ENCODE measurements around the gene SORL1. TPM values are rescaled to one million over a fixed set of nuclear protein-coding genes. Genes with fewer than 3 reads are reported as not detected.

SORL1 gene
- total and polyA plus RNA-seq, 2 of the 8 experiments (the other 6 are each of a cell fraction or from before 2014, with no cell fraction given), result 38.1 to 65.5 TPM

DNA sequence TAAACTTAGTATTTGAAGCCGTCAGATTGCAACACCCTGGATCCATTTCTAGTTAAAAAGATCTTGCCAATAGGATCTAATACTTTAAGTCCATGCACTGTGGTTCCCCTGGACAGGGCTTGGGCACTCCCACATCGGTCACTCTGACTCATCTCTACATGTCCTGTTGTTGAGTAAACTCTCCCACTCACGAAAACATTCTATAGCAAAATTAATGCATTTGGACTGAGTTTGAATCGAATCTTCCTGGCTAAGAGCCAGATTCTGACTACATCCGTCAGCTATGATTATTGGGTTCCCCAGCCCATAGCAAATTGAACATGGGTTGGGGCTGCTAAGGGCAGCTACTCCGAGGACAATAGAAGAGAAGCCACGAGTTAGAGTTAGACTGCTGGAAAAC is 182.8 kb downstream of the SORL1 start (continued):
- TF ChIP-seq EP300 (IDR thresholded peaks at IDR 0.05; ENCODE audit: borderline replicate concordance in 1 of 2, low read depth in 2 of 2, low read length in 2 of 2) (no peak), SP2 (IDR thresholded peaks at IDR 0.05; ENCODE audit: low read length) (no peak), NRF1 (IDR thresholded peaks at IDR 0.05; ENCODE audit: low read depth, low read length) (no peak), SUZ12 (IDR thresholded peaks at IDR 0.05; ENCODE audit: low read length) (no peak)

Data from H1 (cell line).